NCI-H1930 (cell line): ENCODE results near the gene MAB21L2.

ENCODE experiments used
- DNase-seq, 2 experiments: peaks; one replicate each; lab custom pipeline; 2025; lab: John Stamatoyannopoulos, UW

The MAB21L2 gene

DNA sequence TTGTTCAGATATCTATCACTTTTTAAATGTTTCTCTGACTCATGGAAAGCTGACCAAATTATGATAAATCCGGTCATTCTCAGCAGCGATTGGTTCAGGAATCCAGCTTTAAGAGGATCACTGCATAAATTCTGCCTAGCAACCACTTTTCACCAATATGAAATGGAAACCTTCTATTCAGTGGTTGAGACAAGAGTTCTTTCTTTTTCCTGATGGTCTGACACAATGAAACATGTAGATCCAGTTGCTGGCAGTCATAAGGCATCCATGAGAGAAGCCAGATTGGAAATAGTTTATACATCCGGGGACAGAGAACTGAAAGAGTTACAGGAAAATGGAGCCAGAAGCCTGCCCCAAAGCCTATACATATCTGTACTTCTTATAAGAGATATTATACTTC is 27.2 kb downstream of the MAB21L2 start:
- no peak for DNase-seq

GRCh38 chr4:150619042-150619441 is 37.1 kb downstream of the MAB21L2 start:
- no peak for DNase-seq

GRCh38 chr4:150624055-150624454 is 42.1 kb downstream of the MAB21L2 start:
- DNase-seq = no peak

- DNase-seq = no peak
These were observed 43.1 kb downstream of the MAB21L2 start for GRCh38 chr4:150625033-150625432.

DNA sequence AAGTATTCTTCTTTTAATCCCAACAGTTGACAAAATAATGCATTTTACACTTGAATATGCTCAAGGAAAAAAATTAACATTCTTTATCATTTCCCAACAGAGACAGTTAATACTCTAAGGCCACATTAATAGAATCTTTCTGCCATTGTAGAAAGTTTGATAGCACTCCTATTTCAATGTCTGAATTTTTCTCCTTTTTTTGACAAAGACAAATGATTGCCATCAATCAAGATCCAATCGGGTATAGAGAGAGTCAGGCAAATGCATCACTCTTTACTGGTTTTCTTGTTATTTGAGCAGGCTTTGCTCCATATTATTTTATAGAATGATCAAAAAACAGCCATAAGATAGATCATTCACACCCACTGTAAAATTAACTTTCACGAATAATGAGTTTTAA is 46.1 kb downstream of the MAB21L2 start:
- no peak for DNase-seq

- DNase-seq = no peak
These were observed 50.7 kb downstream of the MAB21L2 start for GRCh38 chr4:150632639-150633038.
